Vagina (tissue), 2 donors: ENCODE results near the gene MDFIC. TPM values are rescaled to one million over a fixed set of nuclear protein-coding genes. Genes with fewer than 3 reads are reported as not detected.

ENCODE experiments used
- DNase-seq, 2 donors: peaks; one replicate each; pipeline ENCODE4 v3.0.0-alpha.2; 2017; ENCODE audit errors: extremely low spot score in 2 of 2
- H3K27ac ChIP-seq: fragments of 200-600 bp; sonication (generic); one replicate; pipeline ENCODE4 v1.5.1; 2019
- H3K27me3 ChIP-seq: fragments of 200-600 bp; sonication (generic); one replicate; pipeline ENCODE4 v1.5.1; 2019
- H3K36me3 ChIP-seq, 2 donors: fragments of 200-600 bp; sonication (generic); one replicate each; pipeline ENCODE4 v1.5.1; 2017 to 2019
- H3K4me1 ChIP-seq: fragments of 200-600 bp; sonication (generic); one replicate; pipeline ENCODE4 v1.5.1; 2019
- H3K4me3 ChIP-seq, 2 donors: fragments of 200-600 bp; sonication (generic); 1 replicate in 1 of 2; 2 replicates in 1 of 2; pipeline ENCODE4 v1.5.1; 2016 to 2019
- H3K9me3 ChIP-seq: fragments of 200-600 bp; sonication (generic); one replicate; pipeline ENCODE4 v1.5.1; 2019
- CTCF ChIP-seq, 3 experiments: fragments of 450-650 bp in 2 of 3; fragments of 200-600 bp in 1 of 3; sonication (generic) in 1 of 3; IDR thresholded peaks; one replicate each; pipeline ENCODE4 v1.5.1; 2017 to 2019; ENCODE audit warnings: antibody characterized with exemption in 3 of 3, mild to moderate bottlenecking in 2 of 3, moderate library complexity in 2 of 3
- POLR2A ChIP-seq, 2 donors: fragments of 450-650 bp; IDR thresholded peaks; one replicate each; pipeline ENCODE4 v1.6.1; 2017; ENCODE audit warnings: antibody characterized with exemption in 2 of 2, mild to moderate bottlenecking in 2 of 2, moderate library complexity in 2 of 2
- POLR2AphosphoS5 ChIP-seq, 2 donors: sonication (generic); formaldehyde crosslinking; IDR thresholded peaks; one replicate each; pipeline ENCODE4 v1.9.0; 2017; ENCODE audit warnings: antibody characterized with exemption in 2 of 2, mild to moderate bottlenecking in 2 of 2, low read depth in 1 of 2; ENCODE audit not compliant: insufficient read depth in 1 of 2
- intact Hi-C: fragments of 100-400 bp; cut with DNase I; formaldehyde crosslinking; loops from one replicate; pipeline ENCODE4 v1.15.1; 2023
- total RNA-seq: library from RNA; depleted of rRNA; stranded (reverse); fragments of >200 nt; gene quantifications from one replicate; pipeline ENCODE4 v1.2.3, GENCODE V29; 2016

The MDFIC gene
- total RNA-seq, 1 donor from 2014 or later = 27.7 TPM

- Histone ChIP-seq H3K27ac (no peak overlapping the region), H3K27me3 (no peaks in the 10 kb centered on the region), H3K9me3 (no peaks in the 10 kb centered on the region), H3K4me1 (peaks cover 2% of the 10 kb centered on the region), H3K36me3 (no peaks in the 10 kb centered on the region), H3K4me3 (no peak overlapping the region)
- DNase-seq = no peak
- TF ChIP-seq POLR2AphosphoS5 (IDR thresholded peaks at IDR 0.05; ENCODE audit: insufficient read depth in 1 of 2, low read depth in 1 of 2) (no peak), POLR2A (IDR thresholded peaks at IDR 0.05) (no peak), CTCF (IDR thresholded peaks at IDR 0.05) (no peak)
- intact Hi-C loops = no loop called here
These were observed 18.3 kb downstream of the MDFIC start for GRCh38 chr7:114940220-114940619.

- TF ChIP-seq POLR2A (IDR thresholded peaks at IDR 0.05) (no peak), CTCF (IDR thresholded peaks at IDR 0.05) (no peak)
- no peak for DNase-seq
- Histone ChIP-seq H3K4me3 (no peak overlapping the region), H3K27me3 (no peaks in the 10 kb centered on the region), H3K27ac (no peak overlapping the region), H3K4me1 (no peaks in the 10 kb centered on the region), H3K36me3 (no peaks in the 10 kb centered on the region), H3K9me3 (no peaks in the 10 kb centered on the region)
- intact Hi-C loops = no loop called here
These were observed 19.8 kb downstream of the MDFIC start for GRCh38 chr7:114941692-114942091.

- no peak overlapping the region for H3K4me3 ChIP-seq
- no peaks in the 10 kb centered on the region for H3K27me3 ChIP-seq
- TF ChIP-seq POLR2AphosphoS5 (IDR thresholded peaks at IDR 0.05; ENCODE audit: insufficient read depth in 1 of 2, low read depth in 1 of 2) = no peak
- TF ChIP-seq CTCF (IDR thresholded peaks at IDR 0.05) = no peak
- TF ChIP-seq POLR2A (IDR thresholded peaks at IDR 0.05) = no peak
- H3K27ac ChIP-seq = no peak overlapping the region
- no peaks in the 10 kb centered on the region for H3K4me1 ChIP-seq
- intact Hi-C loops = no loop called here
- H3K9me3 ChIP-seq = no peaks in the 10 kb centered on the region
- no peak for DNase-seq
- no peaks in the 10 kb centered on the region for H3K36me3 ChIP-seq
These were observed 20.7 kb downstream of the MDFIC start for GRCh38 chr7:114942446-114943175.

- DNase-seq = no peak
- TF ChIP-seq POLR2A (IDR thresholded peaks at IDR 0.05) (no peak), POLR2AphosphoS5 (IDR thresholded peaks at IDR 0.05; ENCODE audit: insufficient read depth in 1 of 2, low read depth in 1 of 2) (no peak), CTCF (IDR thresholded peaks at IDR 0.05) (no peak)
- intact Hi-C loops = no loop called here
- no peaks in the 10 kb centered on the region for H3K27me3 ChIP-seq
- H3K27ac ChIP-seq = no peak overlapping the region
- H3K36me3 ChIP-seq = no peaks in the 10 kb centered on the region
- H3K4me3 ChIP-seq = no peak overlapping the region
- no peaks in the 10 kb centered on the region for H3K9me3 ChIP-seq
- H3K4me1 ChIP-seq = peaks cover 4% of the 10 kb centered on the region
These were observed 21.6 kb downstream of the MDFIC start for GRCh38 chr7:114943530-114943929.

GRCh38 chr7:114943953-114944744, 22.3 kb downstream of the MDFIC start:
- intact Hi-C loops = no loop called here
- no peak for TF ChIP-seq CTCF (IDR thresholded peaks at IDR 0.05)
- TF ChIP-seq POLR2AphosphoS5 (IDR thresholded peaks at IDR 0.05; ENCODE audit: insufficient read depth in 1 of 2, low read depth in 1 of 2) = no peak
- no peak for TF ChIP-seq POLR2A (IDR thresholded peaks at IDR 0.05)
- no peaks in the 10 kb centered on the region for H3K9me3 ChIP-seq
- H3K27me3 ChIP-seq = no peaks in the 10 kb centered on the region
- H3K4me3 ChIP-seq = peak overlapping the region; percentile 31 to 33
- peak overlapping the region; percentile 60 for H3K27ac ChIP-seq
- no peak for DNase-seq
- peaks cover 4% of the 10 kb centered on the region for H3K4me1 ChIP-seq
- no peaks in the 10 kb centered on the region for H3K36me3 ChIP-seq
